A673 (cell line): Measurements from ENCODE around the gene DPYD. TPM values are rescaled to one million over a fixed set of nuclear protein-coding genes. Genes with fewer than 3 reads are reported as not detected.

Experiments
- BruUV-seq: library from RNA; stranded (reverse); fragments of 400-500 nt; replicated peaks from 2 replicates; lab custom pipeline; 2021; lab: Mats Ljungman, UMichigan
- CTCF ChIA-PET: fragments of 300-600 bp; sonication (Branson Sonifier 250); formaldehyde crosslinking; loops from one replicate; lab custom pipeline; 2022; ENCODE audit warnings: antibody characterized with exemption; lab: Charles Lee
- POLR2A ChIA-PET: fragments of 300-600 bp; sonication (Branson Sonifier 250); formaldehyde crosslinking; loops from one replicate; lab custom pipeline; 2022; ENCODE audit warnings: antibody characterized with exemption; ENCODE audit not compliant: low non-redundant PET; lab: Charles Lee
- DNase-seq: peaks from one replicate; pipeline ENCODE4 v3.0.0-alpha.2; 2015; ENCODE audit warnings: low spot score
- H3K27ac ChIP-seq: fragments of 200-600 bp; sonication (generic); 2 replicates; pipeline ENCODE4 v1.5.1; 2016; ENCODE audit warnings: mixed run types, low read depth, mild to moderate bottlenecking, mixed read lengths, antibody characterized with exemption, low read length; ENCODE audit not compliant: poor library complexity, severe bottlenecking
- H3K27me3 ChIP-seq: fragments of 200-600 bp; sonication (generic); replicated peaks from 2 replicates; pipeline ENCODE4 v1.6.1; 2017; ENCODE audit warnings: mixed run types, low read depth, mild to moderate bottlenecking, mixed read lengths, antibody characterized with exemption, low read length; ENCODE audit not compliant: insufficient read depth, poor library complexity
- H3K36me3 ChIP-seq: fragments of 200-600 bp; sonication (generic); 2 replicates; pipeline ENCODE4 v1.6.1; 2016; ENCODE audit warnings: mixed run types, mild to moderate bottlenecking, mixed read lengths, antibody characterized with exemption, low read length; ENCODE audit not compliant: insufficient read depth, poor library complexity, severe bottlenecking
- H3K4me1 ChIP-seq: fragments of 200-600 bp; sonication (generic); 2 replicates; pipeline ENCODE4 v1.6.1; 2017; ENCODE audit warnings: mixed run types, mild to moderate bottlenecking, mixed read lengths, antibody characterized with exemption, low read length; ENCODE audit not compliant: insufficient read depth, poor library complexity, severe bottlenecking
- H3K4me3 ChIP-seq: fragments of 200-600 bp; sonication (generic); 2 replicates; pipeline ENCODE4 v1.5.1; 2016; ENCODE audit warnings: low read depth, mixed run types, mild to moderate bottlenecking, mixed read lengths, low read length; ENCODE audit not compliant: poor library complexity, severe bottlenecking
- H3K9me3 ChIP-seq: fragments of 200-600 bp; sonication (generic); 2 replicates; pipeline ENCODE4 v1.6.1; 2016; ENCODE audit warnings: mixed run types, low read depth, mild to moderate bottlenecking, mixed read lengths, antibody characterized with exemption, low read length; ENCODE audit not compliant: poor library complexity, severe bottlenecking
- EZH2 ChIP-seq: fragments of 200-600 bp; sonication (generic); IDR thresholded peaks from 2 replicates; pipeline ENCODE4 v1.6.1; 2017; ENCODE audit warnings: borderline replicate concordance, low read depth, mild to moderate bottlenecking, mixed read lengths, antibody characterized with exemption, low read length; ENCODE audit not compliant: poor library complexity, severe bottlenecking
- intact Hi-C: fragments of 100-400 bp; cut with micrococcal nuclease; formaldehyde crosslinking; loops from one replicate; pipeline ENCODE4 v1.10.0; 2022; ENCODE audit not compliant: unreplicated experiment
- total RNA-seq: library from RNA; stranded (reverse); gene quantifications from 2 replicates; pipeline ENCODE4 v1.2.3, GENCODE V29; 2021
- TF ChIP-seq, protein P1 (sequence below): fragments of 300-800, 200-600 bp; sonication (generic); conservative IDR thresholded peaks from 2 replicates; pipeline ENCODE4 v1.5.1; 2017; ENCODE audit warnings: low read depth, mild to moderate bottlenecking, antibody characterized with exemption, low read length, moderate library complexity, mixed read lengths

Gene DPYD
- total RNA-seq, 1 experiment from 2014 or later: 13.4 TPM

DNA sequence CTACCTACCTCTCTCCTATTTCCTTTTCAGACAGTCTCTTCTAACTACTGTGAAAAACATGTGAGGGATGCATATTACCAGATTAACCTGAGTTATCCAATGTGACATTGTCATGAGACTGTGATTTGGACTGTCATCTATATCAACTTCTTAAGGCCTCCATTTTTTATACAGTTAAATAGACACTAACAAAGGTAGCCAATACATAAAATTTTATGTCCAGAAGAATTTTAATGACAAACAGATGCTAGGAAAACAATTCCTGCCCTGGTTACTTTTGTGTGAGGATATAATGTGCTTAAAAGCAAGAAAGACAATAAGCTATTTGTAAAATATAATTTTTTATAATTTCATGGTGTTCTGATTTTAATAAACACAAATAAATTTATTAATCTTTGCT is 136.2 kb downstream of the DPYD start:
- Histone ChIP-seq H3K4me1 (no peaks in the 10 kb centered on the region), H3K27ac (no peak overlapping the region), H3K4me3 (no peak overlapping the region), H3K9me3 (no peaks in the 10 kb centered on the region), H3K27me3 (no peaks in the 10 kb centered on the region), H3K36me3 (no peaks in the 10 kb centered on the region)
- no peak for DNase-seq
- ChIA-PET POLR2A (no interaction called here), CTCF (no interaction called here)
- BruUV-seq: no TSS peak
- TF ChIP-seq, protein P1, sequence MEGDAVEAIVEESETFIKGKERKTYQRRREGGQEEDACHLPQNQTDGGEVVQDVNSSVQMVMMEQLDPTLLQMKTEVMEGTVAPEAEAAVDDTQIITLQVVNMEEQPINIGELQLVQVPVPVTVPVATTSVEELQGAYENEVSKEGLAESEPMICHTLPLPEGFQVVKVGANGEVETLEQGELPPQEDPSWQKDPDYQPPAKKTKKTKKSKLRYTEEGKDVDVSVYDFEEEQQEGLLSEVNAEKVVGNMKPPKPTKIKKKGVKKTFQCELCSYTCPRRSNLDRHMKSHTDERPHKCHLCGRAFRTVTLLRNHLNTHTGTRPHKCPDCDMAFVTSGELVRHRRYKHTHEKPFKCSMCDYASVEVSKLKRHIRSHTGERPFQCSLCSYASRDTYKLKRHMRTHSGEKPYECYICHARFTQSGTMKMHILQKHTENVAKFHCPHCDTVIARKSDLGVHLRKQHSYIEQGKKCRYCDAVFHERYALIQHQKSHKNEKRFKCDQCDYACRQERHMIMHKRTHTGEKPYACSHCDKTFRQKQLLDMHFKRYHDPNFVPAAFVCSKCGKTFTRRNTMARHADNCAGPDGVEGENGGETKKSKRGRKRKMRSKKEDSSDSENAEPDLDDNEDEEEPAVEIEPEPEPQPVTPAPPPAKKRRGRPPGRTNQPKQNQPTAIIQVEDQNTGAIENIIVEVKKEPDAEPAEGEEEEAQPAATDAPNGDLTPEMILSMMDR: no peak
- TF ChIP-seq EZH2: no peak
- intact Hi-C loops: no loop called here

DNA sequence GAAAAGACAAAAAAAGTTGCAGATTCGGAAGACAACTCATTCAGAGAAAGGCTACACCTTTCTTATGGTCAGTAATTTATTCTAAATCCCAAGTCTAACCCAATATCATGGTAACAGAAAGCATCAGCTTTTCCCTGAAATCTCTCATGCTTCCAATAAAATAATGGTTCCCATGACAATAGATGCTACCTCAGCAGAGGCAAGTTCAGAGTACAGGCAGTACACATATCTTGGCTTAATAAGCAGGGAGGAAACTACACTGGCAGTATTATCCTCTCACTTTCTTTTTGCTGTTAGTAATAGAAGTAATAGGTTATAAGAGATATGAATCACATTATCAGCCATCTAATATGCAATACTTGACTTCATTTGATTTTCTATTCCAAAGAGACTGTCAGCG is 137.1 kb downstream of the DPYD start:
- Histone ChIP-seq H3K9me3 (no peaks in the 10 kb centered on the region), H3K27ac (no peak overlapping the region), H3K4me3 (no peak overlapping the region), H3K27me3 (no peaks in the 10 kb centered on the region), H3K36me3 (no peaks in the 10 kb centered on the region), H3K4me1 (no peaks in the 10 kb centered on the region)
- ChIA-PET POLR2A (no interaction called here), CTCF (no interaction called here)
- BruUV-seq: no TSS peak
- DNase-seq: no peak
- no peak for TF ChIP-seq EZH2
- TF ChIP-seq, protein P1: no peak
- intact Hi-C loops: no loop called here

DNA sequence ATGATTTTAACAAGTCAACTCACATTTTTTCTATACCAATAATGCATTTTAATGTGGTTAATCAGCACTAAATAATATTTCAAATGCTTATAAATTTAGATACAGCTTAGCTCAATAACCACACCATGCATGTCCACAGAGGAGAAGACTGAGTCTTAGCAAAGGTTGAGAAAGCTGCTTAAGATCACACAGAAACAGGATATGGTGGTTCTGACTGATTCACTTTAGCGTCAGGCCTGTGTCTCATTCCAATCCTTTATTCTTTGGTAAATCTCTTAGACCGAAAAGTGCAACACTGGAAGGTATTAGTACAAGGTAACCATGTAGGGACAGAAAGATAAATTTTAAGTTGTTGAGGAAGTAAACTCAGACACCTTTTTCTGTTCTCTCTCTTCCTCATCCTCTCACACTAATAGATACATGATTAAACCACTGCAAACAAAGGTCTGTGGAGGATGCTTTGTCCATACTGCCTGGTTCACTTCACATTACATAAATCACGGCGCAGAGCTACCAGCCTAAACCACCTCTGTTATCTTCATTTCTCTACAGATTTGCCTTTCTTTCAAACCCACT is 139.0 kb downstream of the DPYD start:
- H3K27me3 ChIP-seq: no peaks in the 10 kb centered on the region
- ChIA-PET CTCF (no interaction called here), POLR2A (no interaction called here)
- BruUV-seq: no TSS peak
- H3K36me3 ChIP-seq: no peaks in the 10 kb centered on the region
- no peaks in the 10 kb centered on the region for H3K9me3 ChIP-seq
- no peak overlapping the region for H3K27ac ChIP-seq
- intact Hi-C loops: no loop called here
- DNase-seq: no peak
- TF ChIP-seq EZH2: no peak
- TF ChIP-seq, protein P1: no peak
- no peak overlapping the region for H3K4me3 ChIP-seq
- H3K4me1 ChIP-seq: no peaks in the 10 kb centered on the region
